ENCODE measurements around the gene NANOS2. TPM values are rescaled to one million over a fixed set of nuclear protein-coding genes. Genes with fewer than 3 reads are reported as not detected.

NANOS2 gene
- total and polyA plus RNA-seq, 9 of the 15 experiments (the other 6 are each of a cell fraction or from before 2014, with no cell fraction given) = not detected

DNA sequence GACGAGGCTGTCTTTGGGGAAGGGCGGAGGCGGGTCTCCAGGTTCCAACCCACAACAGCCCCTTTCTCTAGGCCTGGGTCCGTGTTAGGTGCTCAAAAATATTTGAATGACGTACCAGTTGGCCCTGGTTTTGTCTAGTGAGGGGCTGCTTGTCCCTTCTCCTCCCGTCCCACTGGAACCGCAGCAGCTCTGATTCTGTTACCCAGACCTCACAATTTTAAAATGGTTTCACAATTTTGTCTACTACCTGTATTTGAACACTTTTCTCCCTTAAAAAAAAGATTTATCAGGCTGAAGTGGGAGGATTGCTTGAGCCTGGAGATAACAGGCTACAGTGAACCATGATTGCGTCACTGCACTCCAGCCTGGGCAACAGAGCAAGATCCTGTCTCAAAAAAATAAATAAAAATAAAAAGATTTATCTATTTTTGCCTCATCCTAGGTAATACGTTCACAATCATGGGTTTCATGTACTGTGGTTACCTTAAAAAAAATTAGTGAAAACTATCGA lies 27.3 kb downstream of the NANOS2 start (continued):
- TF ChIP-seq MTF1 (CRISPR knock-in tag; IDR thresholded peaks at IDR 0.05; ENCODE audit: borderline replicate concordance) (no peak), ZBTB17 (CRISPR knock-in tag; IDR thresholded peaks at IDR 0.05) (no peak), ZNF589 (CRISPR knock-in tag; IDR thresholded peaks at IDR 0.05; ENCODE audit: low read depth) (peak; percentile 86), HOXB6 (CRISPR knock-in tag; IDR thresholded peaks at IDR 0.05; ENCODE audit: borderline replicate concordance) (0 out of 2 replicates have a peak, but pooled peaks have one; percentile 1), JUND (IDR thresholded peaks at IDR 0.05; ENCODE audit: borderline replicate concordance, low read depth, low read length) (peak; percentile 80), JUND (tag; IDR thresholded peaks at IDR 0.05; ENCODE audit: borderline replicate concordance, low read depth, low read length) (peak; percentile 36; the same call in 2 of the 3 replicates), PRMT5 (CRISPR knock-in tag; IDR thresholded peaks at IDR 0.05) (no peak), ZNF3 (CRISPR knock-in tag; IDR thresholded peaks at IDR 0.05) (no peak), TRIM24 (IDR thresholded peaks at IDR 0.05) (peak; percentile 65 to 82), JUNB (CRISPR knock-in tag; conservative IDR thresholded peaks at IDR 0.05) (no peak), KAT2B (IDR thresholded peaks at IDR 0.05; ENCODE audit: low read depth, low read length) (no peak), RBM15 (IDR thresholded peaks at IDR 0.05; ENCODE audit: insufficient read depth, low read length) (no peak), BMI1 (IDR thresholded peaks at IDR 0.05; ENCODE audit: low read length) (no peak), CREB1 (IDR thresholded peaks at IDR 0.05) (no peak; the same call in 1 of the 2 replicates), CREB1 (CRISPR knock-in tag; IDR thresholded peaks at IDR 0.05) (no peak), HLTF (IDR thresholded peaks at IDR 0.05) (no peak; the same call in 1 of the 2 replicates), ATF7 (IDR thresholded peaks at IDR 0.05) (peak; percentile 90), TEAD4 (IDR thresholded peaks at IDR 0.05; ENCODE audit: low read length) (peak; percentile 34; the same call in 1 of the 2 replicates), TEAD4 (CRISPR knock-in tag; IDR thresholded peaks at IDR 0.05; ENCODE audit: borderline replicate concordance) (no peak), SMARCA4 (IDR thresholded peaks at IDR 0.05) (peak; percentile 64), SAP30 (IDR thresholded peaks at IDR 0.05; ENCODE audit: borderline replicate concordance, insufficient read depth, low read depth, low read length, poor library complexity, severe bottlenecking) (no peak), ZNF197 (CRISPR knock-in tag; IDR thresholded peaks at IDR 0.05; ENCODE audit: low read depth) (0 out of 2 replicates have a peak, but pooled peaks have one; percentile 32)
- TF ChIP-seq, protein P1, sequence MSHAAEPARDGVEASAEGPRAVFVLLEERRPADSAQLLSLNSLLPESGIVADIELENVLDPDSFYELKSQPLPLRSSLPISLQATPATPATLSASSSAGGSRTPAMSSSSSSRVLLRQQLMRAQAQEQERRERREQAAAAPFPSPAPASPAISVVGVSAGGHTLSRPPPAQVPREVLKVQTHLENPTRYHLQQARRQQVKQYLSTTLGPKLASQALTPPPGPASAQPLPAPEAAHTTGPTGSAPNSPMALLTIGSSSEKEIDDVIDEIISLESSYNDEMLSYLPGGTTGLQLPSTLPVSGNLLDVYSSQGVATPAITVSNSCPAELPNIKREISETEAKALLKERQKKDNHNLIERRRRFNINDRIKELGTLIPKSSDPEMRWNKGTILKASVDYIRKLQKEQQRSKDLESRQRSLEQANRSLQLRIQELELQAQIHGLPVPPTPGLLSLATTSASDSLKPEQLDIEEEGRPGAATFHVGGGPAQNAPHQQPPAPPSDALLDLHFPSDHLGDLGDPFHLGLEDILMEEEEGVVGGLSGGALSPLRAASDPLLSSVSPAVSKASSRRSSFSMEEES (CRISPR knock-in tag; IDR thresholded peaks at IDR 0.05) = no peak

Measured in K562 (cell line).